Measurements from ENCODE around the gene LPAR2. TPM values are rescaled to one million over a fixed set of nuclear protein-coding genes. Genes with fewer than 3 reads are reported as not detected.
"Not testable (repeated sequence)": the region's sequence is repeated elsewhere in the genome, so short reads cannot be mapped to it uniquely, and the experiment has no call there.

LPAR2 gene
- total RNA-seq, 1 donor from 2014 or later = 27.4 TPM

- Mint-ChIP-seq H3K4me3 (peak within 1 kb of the TSS; percentile 88), H3K4me1 (ENCODE audit: low read depth) (peaks cover 48% of the 10 kb centered on the region), H3K27ac (peak within 1 kb of the TSS; percentile 95), H3K9me3 (no peaks in the 10 kb centered on the region), H3K27me3 (ENCODE audit: insufficient read depth) (no peaks in the 10 kb centered on the region), H3K36me3 (ENCODE audit: low read depth) (peaks cover 23% of the 10 kb centered on the region)
- intact Hi-C loops (cut with micrococcal nuclease) = loop anchor here (1.0 to 5.0 kb wide), 8 partner anchors 9 to 296 kb away; partner anchors contain the start of genes ATP13A1, GMIP, MAU2 and SUGP1
- peak; percentile 99 for DNase-seq (ENCODE audit: low spot score)
These were observed 9.6 kb downstream of the LPAR2 start, which contains the start of gene PBX4 for GRCh38 chr19:19618219-19619051. Gene PBX4, minus strand, starts transcription at chr19:19618687. Its CDS starts 58 bp downstream, at chr19:19618629.

GRCh38 chr19:19615086-19615485, 12.9 kb downstream of the LPAR2 start:
- intact Hi-C loops (cut with micrococcal nuclease) = loop anchor here (5.0 kb wide), 2 partner anchors 33 to 293 kb away; partner anchors contain the start of genes MAU2 and SUGP1
- Mint-ChIP-seq H3K4me3 (peak overlapping the region; percentile 84), H3K36me3 (ENCODE audit: low read depth) (peaks cover 30% of the 10 kb centered on the region), H3K27me3 (ENCODE audit: insufficient read depth) (no peaks in the 10 kb centered on the region), H3K9me3 (no peaks in the 10 kb centered on the region), H3K4me1 (ENCODE audit: low read depth) (peaks cover 67% of the 10 kb centered on the region), H3K27ac (peak overlapping the region; percentile 91)
- no peak for DNase-seq (ENCODE audit: low spot score)

GRCh38 chr19:19613506-19613905, 14.5 kb downstream of the LPAR2 start:
- H3K9me3 Mint-ChIP-seq = no peaks in the 10 kb centered on the region
- peaks cover 35% of the 10 kb centered on the region for H3K36me3 Mint-ChIP-seq (ENCODE audit: low read depth)
- peak overlapping the region; percentile 2 for H3K4me3 Mint-ChIP-seq
- no peak overlapping the region for H3K27ac Mint-ChIP-seq
- H3K4me1 Mint-ChIP-seq (ENCODE audit: low read depth) = peaks cover 59% of the 10 kb centered on the region
- H3K27me3 Mint-ChIP-seq (ENCODE audit: insufficient read depth) = no peaks in the 10 kb centered on the region
- no peak for DNase-seq (ENCODE audit: low spot score)
- intact Hi-C loops (cut with micrococcal nuclease) = no loop called here

- no peak for DNase-seq (ENCODE audit: low spot score)
- H3K27ac Mint-ChIP-seq = no peak overlapping the region
- H3K4me3 Mint-ChIP-seq = no peak overlapping the region
- peaks cover 65% of the 10 kb centered on the region for H3K4me1 Mint-ChIP-seq (ENCODE audit: low read depth)
- no peaks in the 10 kb centered on the region for H3K27me3 Mint-ChIP-seq (ENCODE audit: insufficient read depth)
- intact Hi-C loops (cut with micrococcal nuclease) = no loop called here
- peaks cover 39% of the 10 kb centered on the region for H3K36me3 Mint-ChIP-seq (ENCODE audit: low read depth)
- no peaks in the 10 kb centered on the region for H3K9me3 Mint-ChIP-seq
These were observed 17.4 kb downstream of the LPAR2 start for GRCh38 chr19:19610376-19611202.

GRCh38 chr19:19606686-19607085, 21.3 kb downstream of the LPAR2 start:
- peaks cover 64% of the 10 kb centered on the region for H3K4me1 Mint-ChIP-seq (ENCODE audit: low read depth)
- peaks cover 30% of the 10 kb centered on the region for H3K36me3 Mint-ChIP-seq (ENCODE audit: low read depth)
- H3K27ac Mint-ChIP-seq; H3K4me3 Mint-ChIP-seq; H3K9me3 Mint-ChIP-seq; DNase-seq (ENCODE audit: low spot score); intact Hi-C loops (cut with micrococcal nuclease); H3K27me3 Mint-ChIP-seq (ENCODE audit: insufficient read depth): not testable (repeated sequence)

- intact Hi-C loops (cut with micrococcal nuclease) = no loop called here
- peak; percentile 38 for DNase-seq (ENCODE audit: low spot score)
These were observed 22.0 kb downstream of the LPAR2 start for GRCh38 chr19:19606021-19606420.

GRCh38 chr19:19602713-19603324, 25.2 kb downstream of the LPAR2 start:
- Mint-ChIP-seq H3K36me3 (ENCODE audit: low read depth) (peaks cover 30% of the 10 kb centered on the region), H3K27ac (peak overlapping the region; percentile 93), H3K4me3 (peak overlapping the region; percentile 45), H3K4me1 (ENCODE audit: low read depth) (peaks cover 63% of the 10 kb centered on the region), H3K27me3 (ENCODE audit: insufficient read depth) (no peaks in the 10 kb centered on the region), H3K9me3 (no peaks in the 10 kb centered on the region)
- intact Hi-C loops (cut with micrococcal nuclease) = no loop called here
- DNase-seq (ENCODE audit: low spot score) = no peak

More at GRCh38 chr19:19606021-19606420, 22.0 kb downstream of the LPAR2 start:
- Mint-ChIP-seq H3K36me3 (ENCODE audit: low read depth) (peaks cover 35% of the 10 kb centered on the region), H3K27ac (peak overlapping the region; percentile 90), H3K4me1 (ENCODE audit: low read depth) (peaks cover 67% of the 10 kb centered on the region), H3K4me3 (peak overlapping the region; percentile 30), H3K9me3 (no peaks in the 10 kb centered on the region), H3K27me3 (ENCODE audit: insufficient read depth) (no peaks in the 10 kb centered on the region)

- peak overlapping the region; percentile 93 for H3K27ac Mint-ChIP-seq
- intact Hi-C loops (cut with micrococcal nuclease) = no loop called here
- peak; percentile 29 for DNase-seq (ENCODE audit: low spot score)
- no peaks in the 10 kb centered on the region for H3K9me3 Mint-ChIP-seq
- peak overlapping the region; percentile 45 for H3K4me3 Mint-ChIP-seq
- peaks cover 34% of the 10 kb centered on the region for H3K36me3 Mint-ChIP-seq (ENCODE audit: low read depth)
- H3K4me1 Mint-ChIP-seq (ENCODE audit: low read depth) = peaks cover 63% of the 10 kb centered on the region
- H3K27me3 Mint-ChIP-seq (ENCODE audit: insufficient read depth) = no peaks in the 10 kb centered on the region
These were observed 25.8 kb downstream of the LPAR2 start for GRCh38 chr19:19602136-19602712.

GRCh38 chr19:19600793-19601330, 27.2 kb downstream of the LPAR2 start:
- H3K27me3 Mint-ChIP-seq (ENCODE audit: insufficient read depth) = no peaks in the 10 kb centered on the region

GRCh38 chr19:19598728-19599451, 29.1 kb downstream of the LPAR2 start:
- H3K9me3 Mint-ChIP-seq; H3K27me3 Mint-ChIP-seq (ENCODE audit: insufficient read depth): not testable (repeated sequence)
- H3K27ac Mint-ChIP-seq = peak overlapping the region; percentile 99
- DNase-seq (ENCODE audit: low spot score) = peak; percentile 62
- H3K4me1 Mint-ChIP-seq (ENCODE audit: low read depth) = peaks cover 74% of the 10 kb centered on the region
- intact Hi-C loops (cut with micrococcal nuclease) = loop anchor here (1.0 to 2.0 kb wide), 6 partner anchors 10 to 222 kb away; partner anchors contain the start of genes ATP13A1, GMIP, PBX4 and ZNF506
- H3K4me3 Mint-ChIP-seq = peak overlapping the region; percentile 79
- H3K36me3 Mint-ChIP-seq (ENCODE audit: low read depth) = peaks cover 39% of the 10 kb centered on the region

More at GRCh38 chr19:19600793-19601330, 27.2 kb downstream of the LPAR2 start:
- no peak for DNase-seq (ENCODE audit: low spot score)
- intact Hi-C loops (cut with micrococcal nuclease) = no loop called here
- H3K9me3 Mint-ChIP-seq = no peaks in the 10 kb centered on the region
- H3K27ac Mint-ChIP-seq = peak overlapping the region; percentile 93
- peak overlapping the region; percentile 46 for H3K4me3 Mint-ChIP-seq
- H3K36me3 Mint-ChIP-seq (ENCODE audit: low read depth) = peaks cover 30% of the 10 kb centered on the region
- H3K4me1 Mint-ChIP-seq (ENCODE audit: low read depth) = peaks cover 61% of the 10 kb centered on the region

- H3K36me3 Mint-ChIP-seq (ENCODE audit: low read depth) = peaks cover 39% of the 10 kb centered on the region
These were observed 30.2 kb downstream of the LPAR2 start for GRCh38 chr19:19597809-19598306.

More at GRCh38 chr19:19597809-19598306, 30.2 kb downstream of the LPAR2 start:
- intact Hi-C loops (cut with micrococcal nuclease) = loop anchor here (1.0 to 2.0 kb wide), 6 partner anchors 9 to 223 kb away; partner anchors contain the start of genes ATP13A1, GMIP, PBX4 and ZNF506
- Mint-ChIP-seq H3K9me3 (no peaks in the 10 kb centered on the region), H3K4me1 (ENCODE audit: low read depth) (peaks cover 69% of the 10 kb centered on the region), H3K4me3 (peak overlapping the region; percentile 79), H3K27me3 (ENCODE audit: insufficient read depth) (no peaks in the 10 kb centered on the region), H3K27ac (peak overlapping the region; percentile 99)
- peak; percentile 73 for DNase-seq (ENCODE audit: low spot score)
